Activated T-helper 17 cell treated with anti-CD3 and anti-CD28 coated beads, Interleukin-2, amount 50 U/mL, for 72 hours (primary cell): ENCODE results near the gene HYAL1. TPM values are rescaled to one million over a fixed set of nuclear protein-coding genes. Genes with fewer than 3 reads are reported as not detected.
"Not testable (repeated sequence)": the region's sequence is repeated elsewhere in the genome, so short reads cannot be mapped to it uniquely, and the experiment has no call there.

ENCODE experiments used
- ATAC-seq: fragments of 150-1000 bp; cut with Tn5 transposase; replicated peaks from 2 replicates; pipeline ENCODE4 v1.10.0; 2021; ENCODE audit warnings: mild to moderate bottlenecking, moderate library complexity
- H3K27ac Mint-ChIP-seq: one replicate; pipeline ENCODE4 v1.8.0; 2022; ENCODE audit warnings: mixed read lengths
- H3K27me3 Mint-ChIP-seq: one replicate; pipeline ENCODE4 v1.8.0; 2022; ENCODE audit warnings: mixed read lengths
- H3K36me3 Mint-ChIP-seq: one replicate; pipeline ENCODE4 v1.8.0; 2022; ENCODE audit warnings: low read depth, mild to moderate bottlenecking, mixed read lengths
- H3K4me1 Mint-ChIP-seq: one replicate; pipeline ENCODE4 v1.8.0; 2022; ENCODE audit warnings: mixed read lengths
- H3K4me3 Mint-ChIP-seq: one replicate; pipeline ENCODE4 v1.8.0; 2022; ENCODE audit warnings: mild to moderate bottlenecking, mixed read lengths
- H3K9me3 Mint-ChIP-seq: one replicate; pipeline ENCODE4 v1.8.0; 2022; ENCODE audit warnings: mixed read lengths
- total RNA-seq, 2 donors: library from RNA; stranded (reverse); gene quantifications; one replicate each; pipeline ENCODE4 v1.2.3, GENCODE V29; 2022

Gene HYAL1
- total RNA-seq, 2 donors from 2014 or later, result 0.29 TPM; not detected in 1

- peaks cover 22% of the 10 kb centered on the region for H3K4me1 Mint-ChIP-seq
- ATAC-seq, result no peak
Measured at GRCh38 chr3:50295553-50296431, 7.6 kb downstream of the HYAL1 start.

GRCh38 chr3:50294492-50295403 lies 8.6 kb downstream of the HYAL1 start:
- no peak for ATAC-seq
- peaks cover 14% of the 10 kb centered on the region for H3K4me1 Mint-ChIP-seq
- H3K27ac Mint-ChIP-seq, result no peak overlapping the region
- no peaks in the 10 kb centered on the region for H3K27me3 Mint-ChIP-seq
- peaks cover 18% of the 10 kb centered on the region for H3K36me3 Mint-ChIP-seq
- no peaks in the 10 kb centered on the region for H3K9me3 Mint-ChIP-seq
- H3K4me3 Mint-ChIP-seq, result no peak overlapping the region

More at GRCh38 chr3:50295553-50296431, 7.6 kb downstream of the HYAL1 start:
- Mint-ChIP-seq H3K9me3 (no peaks in the 10 kb centered on the region), H3K27me3 (no peaks in the 10 kb centered on the region), H3K36me3 (peaks cover 10% of the 10 kb centered on the region), H3K27ac (no peak overlapping the region), H3K4me3 (no peak overlapping the region)

GRCh38 chr3:50294089-50294488 lies 9.3 kb downstream of the HYAL1 start:
- no peak for ATAC-seq
- Mint-ChIP-seq H3K4me3 (peak overlapping the region; percentile 89), H3K27me3 (no peaks in the 10 kb centered on the region), H3K4me1 (peaks cover 14% of the 10 kb centered on the region), H3K9me3 (no peaks in the 10 kb centered on the region), H3K36me3 (peaks cover 25% of the 10 kb centered on the region), H3K27ac (no peak overlapping the region)

GRCh38 chr3:50293079-50293801 lies 10.1 kb downstream of the HYAL1 start:
- peaks cover 14% of the 10 kb centered on the region for H3K4me1 Mint-ChIP-seq
- ATAC-seq, result no peak
- no peaks in the 10 kb centered on the region for H3K9me3 Mint-ChIP-seq
- peaks cover 33% of the 10 kb centered on the region for H3K36me3 Mint-ChIP-seq
- peak overlapping the region; percentile 89 for H3K4me3 Mint-ChIP-seq
- H3K27me3 Mint-ChIP-seq, result no peaks in the 10 kb centered on the region
- H3K27ac Mint-ChIP-seq, result peak overlapping the region; percentile 90

GRCh38 chr3:50292159-50293078 lies 11.0 kb downstream of the HYAL1 start, which contains the start of gene IFRD2:
TSS of gene IFRD2 (minus strand) at chr3:50292429. CDS start at chr3:50292274, 155 bp downstream.
- Mint-ChIP-seq H3K9me3 (no peaks in the 10 kb centered on the region), H3K4me1 (peaks cover 14% of the 10 kb centered on the region), H3K36me3 (peaks cover 42% of the 10 kb centered on the region), H3K27me3 (no peaks in the 10 kb centered on the region), H3K27ac (peak within 1 kb of the TSS; percentile 96), H3K4me3 (peak within 1 kb of the TSS; percentile 89)
- peak; percentile 99 for ATAC-seq

- peaks cover 14% of the 10 kb centered on the region for H3K4me1 Mint-ChIP-seq
- H3K27me3 Mint-ChIP-seq, result no peaks in the 10 kb centered on the region
- no peak for ATAC-seq
- H3K36me3 Mint-ChIP-seq, result peaks cover 47% of the 10 kb centered on the region
- H3K9me3 Mint-ChIP-seq, result no peaks in the 10 kb centered on the region
- no peak overlapping the region for H3K27ac Mint-ChIP-seq
- peak overlapping the region; percentile 89 for H3K4me3 Mint-ChIP-seq
Measured at GRCh38 chr3:50290161-50290641, 13.2 kb downstream of the HYAL1 start.

GRCh38 chr3:50289130-50289529 lies 14.2 kb downstream of the HYAL1 start:
- no peaks in the 10 kb centered on the region for H3K9me3 Mint-ChIP-seq
- peaks cover 47% of the 10 kb centered on the region for H3K36me3 Mint-ChIP-seq
- H3K4me1 Mint-ChIP-seq, result peaks cover 14% of the 10 kb centered on the region
- no peaks in the 10 kb centered on the region for H3K27me3 Mint-ChIP-seq
- H3K4me3 Mint-ChIP-seq, result peak overlapping the region; percentile 89
- ATAC-seq, result no peak
- H3K27ac Mint-ChIP-seq, result no peak overlapping the region

- H3K27ac Mint-ChIP-seq, result no peak overlapping the region
- no peak for ATAC-seq
- peaks cover 47% of the 10 kb centered on the region for H3K36me3 Mint-ChIP-seq
Measured at GRCh38 chr3:50288387-50289007, 14.9 kb downstream of the HYAL1 start.

GRCh38 chr3:50287262-50287661 lies 16.1 kb downstream of the HYAL1 start:
- ATAC-seq, result no peak
- H3K4me3 Mint-ChIP-seq, result no peak overlapping the region
- no peaks in the 10 kb centered on the region for H3K9me3 Mint-ChIP-seq
- no peaks in the 10 kb centered on the region for H3K27me3 Mint-ChIP-seq
- peaks cover 6% of the 10 kb centered on the region for H3K4me1 Mint-ChIP-seq
- H3K27ac Mint-ChIP-seq, result no peak overlapping the region
- peaks cover 47% of the 10 kb centered on the region for H3K36me3 Mint-ChIP-seq

More at GRCh38 chr3:50288387-50289007, 14.9 kb downstream of the HYAL1 start:
- H3K4me3 Mint-ChIP-seq, result no peak overlapping the region
- H3K9me3 Mint-ChIP-seq, result no peaks in the 10 kb centered on the region
- peaks cover 14% of the 10 kb centered on the region for H3K4me1 Mint-ChIP-seq
- H3K27me3 Mint-ChIP-seq, result no peaks in the 10 kb centered on the region

GRCh38 chr3:50286322-50287227 lies 16.8 kb downstream of the HYAL1 start:
- Mint-ChIP-seq H3K27ac (no peak overlapping the region), H3K27me3 (no peaks in the 10 kb centered on the region), H3K9me3 (no peaks in the 10 kb centered on the region), H3K4me3 (no peak overlapping the region), H3K36me3 (peaks cover 45% of the 10 kb centered on the region), H3K4me1 (peaks cover 6% of the 10 kb centered on the region)
- ATAC-seq, result no peak

GRCh38 chr3:50284121-50284520 lies 19.3 kb downstream of the HYAL1 start:
- not testable (repeated sequence) for H3K27ac Mint-ChIP-seq, ATAC-seq, H3K9me3 Mint-ChIP-seq, H3K27me3 Mint-ChIP-seq, H3K4me3 Mint-ChIP-seq, H3K4me1 Mint-ChIP-seq
- H3K36me3 Mint-ChIP-seq, result peaks cover 23% of the 10 kb centered on the region
